ENCODE measurements around the gene PPP1R14C. TPM values are rescaled to one million over a fixed set of nuclear protein-coding genes. Genes with fewer than 3 reads are reported as not detected.

Gene PPP1R14C
- total and polyA plus RNA-seq, 2 donors (not counting 3 experiments of a cell fraction or from before 2014, with no cell fraction given) = not detected

GRCh38 chr6:150230164-150230561, 87.3 kb downstream of the PPP1R14C start:
- dilution Hi-C loops (cut with MboI; ENCODE audit: extremely low pct_ligation_motif_present, low sequenced_read_pairs) = no loop called here
- no peak overlapping the region for H3K4me2 ChIP-seq (ENCODE audit: insufficient read depth, low read length)
- no TSS peak for BruUV-seq (replicated peaks)
- H3K36me3 ChIP-seq (ENCODE audit: control insufficient read depth in 2 of 2, extremely low read depth in 1 of 2, insufficient read depth in 2 of 2, low read length in 2 of 2) = no peaks in the 10 kb centered on the region
- H3K27me3 ChIP-seq (ENCODE audit: control insufficient read depth in 2 of 2, insufficient read depth in 2 of 2, low read length in 2 of 2) = peaks cover 0 to 4% of the 10 kb centered on the region in 2 experiments
- FAIRE-seq (no peak), DNase-seq (ENCODE audit: low read depth, low spot score) (no peak)
- no peak overlapping the region for H3K9ac ChIP-seq (replicated peaks; ENCODE audit: extremely low read depth, insufficient read depth, low read length)
- ChIA-PET CTCF (interaction anchor here (1.0 to 1.6 kb wide), 2 partner anchors 9 to 19 kb away, joined by 4 read pairs; no protein-coding TSS in a partner anchor), POLR2A (no interaction called here)
- H3K4me3 ChIP-seq (replicated peaks in 1 of 3; ENCODE audit: insufficient read depth in 1 of 3, low read depth in 1 of 3, low read length in 3 of 3) = no peak overlapping the region
- intact Hi-C loops (cut with micrococcal nuclease) = no loop called here
- no peaks in the 10 kb centered on the region for H3K9me1 ChIP-seq (replicated peaks; ENCODE audit: control insufficient read depth, extremely low read depth, insufficient read depth, low read length)
- no peak overlapping the region for H3K27ac ChIP-seq (ENCODE audit: insufficient read depth, low read depth, low read length)
- H2AFZ ChIP-seq (ENCODE audit: low read depth, low read length) = no peak overlapping the region
- no peaks in the 10 kb centered on the region for H3K9me3 ChIP-seq (replicated peaks; ENCODE audit: control insufficient read depth, insufficient read depth, low read length)
- no peaks in the 10 kb centered on the region for H4K20me1 ChIP-seq (replicated peaks; ENCODE audit: control insufficient read depth, extremely low read depth, insufficient read depth, low read length)
- H3K79me2 ChIP-seq (ENCODE audit: control insufficient read depth, insufficient read depth, low read length) = no peaks in the 10 kb centered on the region
- H3K4me1 ChIP-seq (ENCODE audit: control insufficient read depth, extremely low read depth, insufficient read depth, low read length) = no peaks in the 10 kb centered on the region
- TF ChIP-seq JUN (IDR thresholded peaks at IDR 0.05; ENCODE audit: borderline replicate concordance, insufficient read depth, insufficient read length, low read depth) (no peak), GATA2 (IDR thresholded peaks at IDR 0.05; ENCODE audit: insufficient read depth, insufficient read length, low read depth, low read length) (no peak), MAX (IDR thresholded peaks at IDR 0.05; ENCODE audit: insufficient read depth, insufficient read length) (no peak), FOS (IDR thresholded peaks at IDR 0.05; ENCODE audit: borderline replicate concordance, insufficient read depth, low read length) (no peak), EZH2 (IDR thresholded peaks at IDR 0.05; ENCODE audit: borderline replicate concordance, low read depth, low read length, severe bottlenecking) (no peak), POLR2AphosphoS5 (IDR thresholded peaks at IDR 0.05; ENCODE audit: insufficient read depth, low read depth, low read length) (no peak), CTCF (IDR thresholded peaks at IDR 0.05; ENCODE audit: extremely low read depth in 1 of 2, insufficient read depth in 1 of 2, low read depth in 1 of 2, low read length in 2 of 2) (no peak)

Data from endothelial cell of umbilical vein (primary cell).